ENCODE results near the gene NCOA7.
"Not testable (repeated sequence)": the region's sequence is repeated elsewhere in the genome, so short reads cannot be mapped to it uniquely, and the experiment has no call there.

The NCOA7 gene

DNA sequence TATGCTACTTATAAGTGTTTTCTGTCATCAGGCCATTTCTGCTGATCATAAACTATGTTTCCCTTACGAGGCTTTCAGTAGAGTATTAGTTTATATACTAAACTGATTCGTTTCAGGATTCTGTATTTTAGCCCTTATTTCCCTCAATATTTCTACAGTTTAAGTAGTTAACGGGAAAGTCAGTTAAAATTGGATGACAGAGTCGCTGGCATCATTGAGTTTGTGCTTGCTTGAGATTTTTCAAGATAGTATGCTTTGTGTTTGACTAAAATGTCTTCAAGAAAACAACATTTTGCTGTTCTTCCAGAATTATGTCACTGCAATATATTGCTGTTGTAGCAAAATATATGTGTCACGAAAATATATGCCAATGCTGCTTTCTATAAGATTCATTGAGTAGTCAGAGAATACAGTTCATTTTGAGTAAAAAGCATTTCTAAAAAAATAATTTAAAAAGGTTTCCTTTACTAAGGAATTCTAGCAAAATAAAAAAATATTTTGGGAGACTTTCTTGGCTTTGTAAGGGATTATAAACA, 51.4 kb downstream of the NCOA7 start:
- DNase-seq, result no peak

DNA sequence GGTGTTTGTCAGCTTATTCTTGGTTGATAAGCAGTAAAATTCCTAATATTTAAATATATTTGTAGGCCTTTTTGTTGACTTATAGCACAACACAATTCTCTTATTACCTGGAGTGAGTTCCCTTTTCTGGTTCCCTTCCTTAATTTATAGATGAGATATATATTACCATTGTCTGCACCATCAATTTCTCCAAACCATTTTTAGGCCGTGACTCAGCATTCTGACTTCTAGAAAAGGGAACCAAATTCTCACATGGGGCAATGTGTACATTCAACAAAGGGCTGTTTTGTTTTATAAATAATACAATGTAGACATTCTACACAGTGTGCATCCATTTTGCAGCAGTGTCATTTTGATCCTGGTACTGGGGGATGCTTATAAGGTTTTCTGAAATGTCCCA, 52.8 kb downstream of the NCOA7 start:
- DNase-seq, result no peak

DNA sequence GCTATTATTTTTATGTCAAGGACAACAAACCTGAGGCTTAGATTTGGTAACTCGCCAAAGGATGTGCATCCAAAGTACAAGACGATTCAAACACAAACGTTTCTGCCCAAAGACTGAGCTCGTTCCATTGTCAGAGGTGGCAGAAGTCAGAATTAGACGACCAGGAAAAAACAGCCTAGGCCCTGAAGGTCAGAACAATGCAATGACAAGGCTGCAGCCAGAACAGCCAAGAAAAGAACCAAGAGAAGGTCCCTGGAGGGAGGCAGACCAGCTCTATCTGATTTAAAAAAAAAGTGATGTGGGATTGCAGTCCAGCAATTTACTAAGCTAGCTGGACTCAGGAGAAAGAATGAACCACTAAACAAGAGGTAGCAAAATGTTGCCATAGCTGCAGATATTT, 54.2 kb downstream of the NCOA7 start:
- no peak for DNase-seq

DNA sequence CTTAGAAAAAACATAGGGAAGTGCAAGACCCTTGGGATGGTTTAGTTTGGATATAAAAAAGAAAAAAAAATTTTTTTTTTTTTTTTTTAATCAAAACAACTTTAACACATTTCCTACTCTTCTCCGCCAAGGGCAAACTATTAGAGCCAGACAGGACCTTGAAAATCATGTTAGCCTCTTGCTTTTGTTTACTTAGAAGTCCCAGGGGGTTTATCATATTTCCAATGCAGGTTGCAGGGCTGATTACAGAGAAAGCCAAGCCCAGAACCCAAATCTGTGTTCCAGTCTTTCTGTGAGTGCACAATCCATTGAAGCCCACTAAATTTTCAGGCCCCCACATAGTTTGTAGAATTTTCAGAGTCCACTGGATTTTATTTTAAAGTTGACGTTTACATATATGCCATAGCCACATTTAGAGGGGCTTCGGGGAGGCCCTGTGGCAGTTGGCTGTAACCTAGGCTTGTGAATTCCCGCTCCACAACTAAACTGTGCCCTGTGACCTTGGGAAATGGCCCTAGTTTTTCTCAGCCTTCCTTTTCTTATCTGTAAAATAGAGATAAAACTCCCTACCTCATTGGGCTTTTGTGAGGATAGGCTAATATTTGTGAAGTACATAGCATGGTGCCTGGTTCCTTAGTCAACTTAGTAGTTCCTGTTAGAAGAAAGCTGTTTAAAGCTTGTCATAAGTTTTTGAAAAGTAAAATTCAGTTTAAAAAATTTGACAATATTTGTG, 55.7 kb downstream of the NCOA7 start:
- no peak for DNase-seq

DNA sequence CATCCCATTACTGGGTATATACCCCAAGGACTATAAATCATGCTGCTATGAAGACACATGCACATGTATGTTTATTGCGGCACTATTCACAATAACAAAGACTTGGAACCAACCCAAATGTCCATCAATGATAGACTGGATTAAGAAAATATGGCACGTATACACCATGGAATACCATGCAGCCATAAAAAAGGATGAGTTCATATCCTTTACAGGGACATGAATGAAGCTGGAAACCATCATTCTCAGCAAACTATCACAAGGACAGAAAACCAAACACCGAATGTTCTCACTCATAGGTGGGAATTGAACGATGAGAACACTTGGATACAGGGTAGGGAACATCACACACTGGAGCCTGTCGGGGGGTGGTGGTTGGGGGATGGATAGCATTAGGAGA, 57.5 kb downstream of the NCOA7 start:
- DNase-seq, result not testable (repeated sequence)

DNA sequence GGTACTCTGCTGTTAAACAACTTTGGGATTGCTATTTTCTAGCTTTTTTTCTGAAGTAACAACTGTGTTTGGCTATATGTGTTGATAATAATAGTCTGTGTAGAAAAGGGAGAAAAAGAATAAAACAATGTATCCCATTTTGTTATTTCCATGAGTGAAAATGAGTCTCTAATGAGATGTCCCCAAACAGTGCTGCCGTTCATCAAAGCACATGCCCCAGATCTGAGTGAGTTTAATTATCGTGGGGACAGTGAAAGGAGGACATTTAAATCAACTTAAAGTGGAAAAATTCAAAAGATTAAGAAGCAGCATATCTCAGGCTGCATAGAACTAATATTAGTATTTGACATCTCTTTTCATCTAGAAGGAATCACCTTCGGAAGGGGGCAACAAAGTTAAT, 59.6 kb downstream of the NCOA7 start:
- DNase-seq, result no peak

DNA sequence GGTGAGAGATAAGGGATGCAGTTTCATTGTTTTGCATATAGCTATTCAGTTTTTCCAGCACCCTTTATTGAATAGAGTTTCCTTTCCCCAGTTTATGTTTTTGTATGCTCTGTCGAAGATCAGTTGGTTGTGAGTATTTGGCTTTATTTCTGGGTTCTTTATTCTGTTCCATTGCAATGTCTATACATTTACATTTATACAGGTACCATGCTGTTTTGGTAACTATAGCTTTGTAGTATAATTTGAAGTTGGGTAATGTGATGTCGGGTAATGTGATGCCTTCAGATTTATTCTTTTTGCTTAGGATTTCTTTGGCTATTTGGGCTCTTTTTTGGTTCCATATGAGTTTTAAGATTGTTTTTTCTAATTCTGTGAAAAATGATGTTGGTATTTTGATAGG, 61.8 kb downstream of the NCOA7 start:
- no peak for DNase-seq

DNA sequence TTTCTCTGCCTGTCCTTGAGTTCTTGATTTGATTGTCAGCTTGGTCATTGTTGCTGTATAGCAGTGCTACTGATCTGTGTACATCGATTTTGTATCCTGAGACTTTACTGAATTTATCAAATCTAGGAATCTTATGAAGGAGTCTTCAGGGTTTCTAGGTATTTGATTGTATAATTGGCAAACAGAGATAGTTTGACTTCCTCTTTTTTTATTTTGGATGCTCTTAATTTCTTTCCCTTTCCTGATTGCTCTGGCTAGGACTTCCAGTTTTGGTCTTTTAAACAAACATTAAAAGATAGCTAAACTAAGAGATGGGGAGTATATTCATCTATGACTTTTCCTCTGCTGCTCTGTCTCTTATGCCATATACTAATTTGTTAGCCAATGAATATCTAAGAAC, 62.4 kb downstream of the NCOA7 start:
- no peak for DNase-seq

DNA sequence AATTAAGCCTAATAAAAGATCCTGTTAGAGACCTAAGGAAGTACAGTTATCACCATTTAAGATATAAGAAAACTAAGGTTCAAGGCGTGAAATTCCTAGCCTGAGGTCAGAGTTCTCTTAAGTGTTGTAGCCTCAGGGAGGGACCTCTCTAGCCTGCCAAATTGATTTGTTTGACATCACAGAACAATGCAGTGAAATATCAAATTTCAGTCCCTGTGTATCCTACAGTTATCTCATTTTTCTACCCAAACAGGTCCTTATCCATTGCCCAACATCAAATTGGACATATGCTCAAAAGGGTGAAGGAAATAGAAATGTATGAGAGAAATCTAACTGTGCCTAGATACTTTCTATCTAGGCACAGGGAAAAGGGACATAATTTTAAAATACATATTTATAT, 63.0 kb downstream of the NCOA7 start:
- DNase-seq, result no peak

DNA sequence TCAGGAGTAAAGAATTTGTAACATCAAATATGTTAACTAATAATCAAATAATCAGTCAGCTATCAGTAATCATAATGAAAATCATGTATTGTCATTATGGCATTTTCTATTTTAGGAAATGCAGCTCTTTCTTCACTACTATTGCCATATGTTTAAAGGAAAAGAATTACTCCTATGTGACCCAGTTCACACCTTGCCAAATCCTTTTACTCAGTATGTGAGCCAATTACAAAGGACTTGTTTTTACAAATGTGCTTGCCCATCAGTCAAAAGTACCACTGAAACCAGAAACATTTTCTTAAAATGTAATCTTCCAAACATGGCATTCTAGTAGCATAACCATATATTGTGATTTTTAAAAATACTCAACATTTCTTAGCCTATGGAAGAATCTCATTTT, 63.6 kb downstream of the NCOA7 start:
- no peak for DNase-seq

DNA sequence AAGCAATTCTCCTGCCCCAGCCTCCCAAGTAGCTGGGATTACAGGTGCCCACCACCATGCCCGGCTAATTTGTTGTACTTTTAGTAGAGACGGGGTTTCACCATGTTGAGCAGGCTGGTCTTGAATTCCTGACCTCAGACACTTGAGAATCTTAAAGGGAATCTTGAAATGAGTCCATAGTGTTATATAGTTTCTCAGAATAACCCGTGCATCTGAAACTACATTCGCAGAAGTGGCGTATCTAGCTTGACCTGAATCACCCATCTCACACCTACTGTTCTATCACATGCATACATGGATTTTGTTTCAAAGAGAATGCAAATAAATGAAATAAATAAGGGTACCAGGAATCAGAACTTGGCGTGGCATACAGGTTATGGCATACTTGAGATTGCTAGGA, 65.0 kb downstream of the NCOA7 start:
- no peak for DNase-seq

DNA sequence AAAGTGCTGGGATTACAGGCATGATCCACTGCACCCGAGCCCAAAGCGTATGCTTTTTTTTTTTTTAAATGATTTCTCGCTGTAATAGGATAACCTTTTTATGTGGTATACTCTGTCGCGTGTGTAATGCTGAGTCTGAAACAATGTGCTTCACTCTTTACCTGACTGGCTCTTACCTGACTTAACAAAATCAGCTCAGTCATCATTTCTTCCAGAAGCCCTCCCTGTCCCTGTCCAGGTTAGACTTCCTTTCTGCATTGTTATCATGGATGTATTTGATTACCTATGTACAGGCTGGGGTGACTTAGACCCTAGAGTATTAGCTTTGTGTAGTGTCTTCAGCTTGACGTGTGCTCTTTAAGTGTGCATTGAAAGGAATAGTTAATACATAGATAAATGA, 67.1 kb downstream of the NCOA7 start:
- DNase-seq, result no peak

DNA sequence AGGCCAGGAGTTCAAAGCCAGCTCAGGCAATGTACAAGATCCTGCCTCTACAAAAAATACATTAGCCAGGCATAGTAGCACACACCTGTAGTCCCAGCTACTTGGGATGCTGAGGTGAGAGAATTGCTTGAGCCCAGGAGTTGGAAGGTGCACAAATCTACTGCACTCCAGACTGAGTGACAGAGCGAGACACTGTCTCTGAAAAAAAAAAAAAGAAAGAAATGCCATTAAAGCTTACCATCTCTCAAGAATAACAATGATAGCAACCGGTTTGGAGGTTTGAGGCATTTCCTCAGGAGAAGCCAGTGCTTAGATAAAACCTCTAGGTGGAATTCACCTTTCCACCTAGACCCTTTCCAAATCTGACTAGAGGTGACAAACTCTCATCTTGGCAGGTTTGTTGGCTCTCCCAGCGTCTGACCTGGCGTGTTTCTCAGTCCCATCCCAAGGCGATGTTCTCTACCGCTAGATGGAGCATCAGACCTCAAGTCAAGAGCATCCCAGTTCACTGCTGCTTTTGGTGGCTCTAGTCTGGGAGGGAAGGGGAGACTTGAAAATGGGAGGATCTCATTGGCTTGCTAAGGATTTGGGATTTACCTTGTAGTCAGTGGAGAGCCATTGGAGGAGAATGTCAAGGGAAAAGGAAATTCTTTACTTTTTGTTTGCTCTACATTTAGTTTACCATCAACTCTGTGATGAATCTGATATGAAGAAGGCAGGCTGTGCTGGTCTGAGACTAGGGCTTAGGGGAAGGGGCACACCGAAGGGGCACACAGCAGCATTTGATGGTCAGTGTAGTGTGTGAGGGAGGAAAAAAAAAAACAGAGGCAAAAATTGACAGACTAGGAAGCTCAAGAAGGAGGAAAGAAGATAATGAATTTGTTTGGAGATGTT, 67.9 kb downstream of the NCOA7 start:
- DNase-seq, result peak; percentile 78 to 86

DNA sequence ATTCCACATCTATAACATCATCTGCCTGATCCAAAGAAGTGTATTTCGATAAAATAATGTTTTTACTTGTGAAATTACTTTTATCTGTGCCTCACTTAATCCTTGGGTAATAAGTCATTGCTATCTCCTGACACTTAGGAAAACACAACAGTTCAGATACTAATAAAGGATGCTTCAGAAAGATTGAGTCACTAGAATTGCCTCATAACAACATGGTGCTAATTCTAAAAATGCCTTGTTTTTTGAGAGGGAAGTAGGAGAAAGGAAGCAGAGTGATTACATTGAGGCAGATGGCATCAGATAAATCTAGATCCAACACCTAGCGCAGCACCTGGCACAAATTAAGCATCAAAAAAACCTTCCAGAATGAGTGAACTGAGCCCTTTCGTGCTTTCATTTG, 69.0 kb downstream of the NCOA7 start:
- DNase-seq, result peak in 1 of 2 experiments; percentile 19

DNA sequence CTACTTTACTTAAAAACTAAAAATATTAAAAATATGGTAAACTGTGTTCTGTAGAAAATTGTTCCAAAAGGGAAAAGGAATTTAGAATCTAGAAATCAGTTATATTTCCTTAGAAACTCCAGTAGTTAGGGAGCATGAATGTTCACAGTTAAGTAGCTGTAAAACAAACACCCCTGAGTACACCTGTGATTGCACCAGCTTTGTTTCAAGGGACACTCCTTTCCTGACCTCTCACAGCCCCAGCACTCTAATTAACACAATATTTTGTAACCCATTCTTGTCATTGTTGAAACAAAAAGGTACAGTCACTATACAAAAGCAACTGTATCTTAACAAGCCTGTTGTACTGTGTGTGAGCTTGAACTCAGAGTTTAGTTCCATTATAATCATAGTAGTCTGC, 72.3 kb downstream of the NCOA7 start:
- DNase-seq, result no peak

DNA sequence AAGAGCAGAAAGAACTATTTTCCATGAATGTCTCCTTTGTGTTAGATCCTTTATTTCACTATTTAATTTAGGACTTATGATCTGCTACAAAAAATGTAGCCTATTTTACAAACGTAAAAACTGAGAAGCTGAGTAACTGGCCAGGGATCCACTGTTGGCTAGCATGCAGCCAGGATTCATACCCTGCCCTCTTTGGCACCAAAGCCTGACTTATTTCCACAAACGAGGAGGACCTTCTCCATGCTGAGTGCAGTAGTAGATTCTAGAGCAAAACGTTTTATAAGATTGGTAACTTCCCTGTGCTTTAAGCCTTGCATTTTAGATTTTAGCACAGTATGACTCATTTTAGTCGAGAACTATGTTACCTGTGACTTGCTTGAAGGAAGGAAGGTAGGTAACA, 74.3 kb downstream of the NCOA7 start:
- no peak for DNase-seq

DNA sequence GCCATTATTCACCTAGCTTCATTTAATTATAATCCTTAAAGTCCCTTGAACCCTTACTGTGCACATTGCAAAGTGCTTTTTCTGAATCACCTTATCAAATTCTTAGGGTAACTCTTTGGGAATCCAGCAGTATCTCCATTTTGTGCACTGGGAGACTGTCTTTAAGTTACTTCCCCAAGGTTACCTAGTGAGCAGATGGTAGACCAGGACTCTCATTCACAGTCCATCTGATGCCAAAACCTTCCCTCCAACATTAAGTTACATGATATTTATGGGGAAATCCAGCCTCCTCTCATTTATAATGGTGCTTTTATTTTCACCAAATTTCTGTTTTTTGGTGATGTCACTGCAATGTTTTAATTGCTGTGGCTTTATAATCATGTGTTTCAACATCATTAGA, 75.7 kb downstream of the NCOA7 start:
- DNase-seq, result peak; percentile 24 to 48

DNA sequence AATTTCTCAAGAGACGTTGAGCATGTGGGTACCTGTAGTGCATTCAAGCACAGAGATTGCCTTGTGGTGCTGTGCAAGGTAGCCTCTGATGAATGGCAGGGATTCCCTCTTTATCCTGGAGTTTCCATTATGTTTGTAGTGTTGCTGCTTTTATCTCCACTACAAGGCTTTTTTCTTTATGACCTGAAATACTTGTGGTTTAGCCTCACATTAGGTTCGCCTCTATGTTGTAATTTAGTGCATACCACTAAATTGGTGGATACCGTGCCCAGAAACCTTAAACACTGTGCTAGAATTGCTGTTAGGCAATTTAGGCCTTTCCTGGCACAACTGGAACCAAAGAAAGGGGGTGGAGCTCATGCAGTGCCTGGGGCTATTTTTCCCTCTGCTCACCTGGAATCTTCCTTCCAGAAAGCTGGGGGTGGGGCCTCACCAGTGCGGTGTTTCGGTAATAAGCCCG, 76.8 kb downstream of the NCOA7 start:
- no peak for DNase-seq

DNA sequence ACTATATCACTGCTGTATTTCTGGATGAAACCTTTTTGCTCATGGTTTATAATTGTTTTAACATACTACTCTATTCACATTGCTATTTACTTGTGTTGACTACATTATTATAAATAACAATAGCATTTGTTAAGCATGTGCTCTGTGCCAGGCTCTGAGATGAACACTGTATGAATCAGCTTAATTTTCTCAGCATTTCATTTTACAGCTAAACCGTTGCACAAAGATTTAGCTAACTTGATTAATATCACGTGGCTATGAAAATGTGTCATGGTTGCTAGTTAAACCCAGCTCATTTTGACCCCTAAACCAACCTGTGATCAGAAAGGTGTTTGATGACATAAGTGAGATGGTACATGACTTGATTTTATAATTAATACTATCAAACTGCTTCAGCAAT, 77.5 kb downstream of the NCOA7 start:
- DNase-seq, result no peak

DNA sequence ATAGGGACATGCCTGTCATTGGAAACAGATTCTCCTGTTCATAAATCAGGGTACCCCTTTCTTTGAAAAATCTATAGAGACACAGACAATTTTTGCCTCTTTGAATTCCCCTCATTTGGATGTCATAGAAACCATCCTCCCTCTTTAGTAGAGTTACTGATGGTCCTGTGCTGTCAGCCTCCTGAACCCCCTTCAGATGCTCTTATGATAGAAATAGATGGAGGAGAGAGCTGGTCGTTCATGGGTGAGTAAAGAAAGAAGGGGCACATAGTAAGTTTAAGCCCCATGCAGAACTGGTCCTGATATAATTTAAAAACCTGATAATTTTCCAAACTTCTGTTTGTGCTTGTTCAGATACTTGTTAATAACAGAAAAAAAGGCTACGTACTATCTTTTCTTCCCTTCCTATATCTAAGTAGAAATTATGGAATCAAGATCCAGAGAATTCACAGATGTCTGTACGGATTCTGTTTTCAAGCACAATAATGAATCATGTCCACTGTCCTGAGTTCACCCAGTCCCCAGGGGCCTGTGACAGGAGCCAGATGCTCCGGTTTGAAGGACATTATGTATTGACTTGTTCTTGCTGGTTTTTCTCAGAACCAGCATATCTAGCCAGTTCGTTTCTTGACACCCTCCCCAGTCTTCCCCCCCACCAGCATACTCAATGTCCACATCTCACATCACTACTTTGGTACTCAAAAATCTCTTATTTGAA, 78.1 kb downstream of the NCOA7 start:
- DNase-seq, result peak in 1 of 2 experiments; percentile 52

DNA sequence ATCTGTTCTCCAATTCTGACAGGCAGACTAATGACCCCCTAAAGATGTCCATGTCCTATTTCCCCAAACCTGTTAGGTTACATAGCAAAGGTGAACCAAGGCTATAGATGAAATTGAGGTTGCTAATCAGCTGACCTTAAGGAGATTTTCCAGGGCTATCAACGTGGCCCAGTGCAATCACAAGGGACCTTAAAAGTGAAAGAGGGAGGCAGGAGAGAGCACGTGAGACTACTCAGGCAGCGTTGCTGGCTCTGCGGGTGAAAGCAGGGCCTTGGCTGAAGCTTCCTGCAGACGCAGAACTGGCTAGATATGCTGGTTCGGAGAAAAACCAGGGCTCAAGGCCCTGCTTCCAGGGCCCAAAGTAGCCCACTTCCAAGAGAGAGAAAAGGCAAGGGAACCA, 78.7 kb downstream of the NCOA7 start:
- no peak for DNase-seq

DNA sequence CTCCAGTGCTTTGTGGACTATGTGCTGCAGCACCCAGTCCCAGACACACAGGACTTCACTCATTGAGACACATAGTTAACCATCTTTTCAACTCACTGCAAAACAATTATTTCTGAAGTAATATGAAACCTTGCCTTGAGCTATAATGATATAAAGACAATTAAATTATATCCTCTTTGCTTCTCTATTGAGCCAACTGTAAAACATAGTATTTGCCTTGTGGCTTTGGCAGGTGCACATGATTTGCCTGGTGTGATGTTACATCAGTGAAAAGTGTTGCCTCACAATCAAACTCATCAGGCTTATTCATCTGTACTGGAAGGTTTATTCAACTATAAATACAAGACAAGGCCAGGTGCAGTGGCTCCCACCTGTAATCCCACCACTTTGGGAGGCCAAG, 80.6 kb downstream of the NCOA7 start:
- no peak for DNase-seq

DNA sequence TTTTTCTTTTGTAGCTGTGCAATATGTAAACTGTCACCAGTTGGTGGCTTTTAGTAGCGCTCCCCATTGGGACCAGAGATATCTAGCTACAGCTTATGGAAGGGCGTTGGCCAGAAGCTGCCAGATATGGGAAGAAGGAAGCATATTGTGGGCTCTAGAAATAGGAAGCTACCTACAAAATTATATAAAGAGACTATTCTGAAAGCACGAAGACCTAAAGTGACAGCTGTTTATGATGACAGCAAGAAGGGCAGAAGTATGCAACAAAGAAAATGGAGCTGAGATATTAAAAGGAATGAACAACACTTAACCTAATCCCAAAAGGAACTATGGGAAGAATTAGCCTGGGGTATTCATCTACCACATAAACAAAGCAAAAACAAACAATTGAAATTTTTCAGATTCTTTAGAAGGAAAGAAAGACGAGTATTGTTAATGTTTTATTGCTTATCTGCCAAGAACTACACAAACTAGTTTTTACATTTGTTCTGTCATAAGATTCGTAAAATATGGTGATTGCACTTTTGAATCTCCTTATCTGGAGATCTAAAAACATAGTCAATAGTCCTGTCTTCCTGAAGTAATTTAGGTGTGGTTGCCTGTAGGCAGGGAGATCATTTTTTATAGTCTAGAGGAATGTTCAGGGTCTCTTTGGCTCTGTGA, 81.6 kb downstream of the NCOA7 start:
- no peak for DNase-seq

Data from NCI-H524 (cell line).